CD1c-positive myeloid dendritic cell (primary cell): ENCODE data around the gene ATXN10.

Experiments used
- DNase-seq: peaks from one replicate; pipeline ENCODE4 v3.0.0-alpha.2; 2016; ENCODE audit errors: extremely low spot score

ATXN10 gene

DNA sequence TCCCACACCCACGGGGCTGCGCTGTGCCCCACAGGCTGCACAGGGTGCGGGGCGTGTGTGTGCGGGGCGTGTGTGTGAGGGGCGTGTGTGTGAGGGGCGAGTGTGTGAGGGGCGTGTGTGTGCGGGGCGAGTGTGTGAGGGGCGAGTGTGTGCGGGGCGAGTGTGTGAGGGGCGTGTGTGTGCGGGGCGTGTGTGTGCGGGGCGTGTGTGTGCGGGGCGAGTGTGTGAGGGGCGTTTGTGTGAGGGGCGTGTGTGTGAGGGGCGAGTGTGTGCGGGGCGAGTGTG, 218.7 kb downstream of the ATXN10 start:
- DNase-seq: no peak

DNA sequence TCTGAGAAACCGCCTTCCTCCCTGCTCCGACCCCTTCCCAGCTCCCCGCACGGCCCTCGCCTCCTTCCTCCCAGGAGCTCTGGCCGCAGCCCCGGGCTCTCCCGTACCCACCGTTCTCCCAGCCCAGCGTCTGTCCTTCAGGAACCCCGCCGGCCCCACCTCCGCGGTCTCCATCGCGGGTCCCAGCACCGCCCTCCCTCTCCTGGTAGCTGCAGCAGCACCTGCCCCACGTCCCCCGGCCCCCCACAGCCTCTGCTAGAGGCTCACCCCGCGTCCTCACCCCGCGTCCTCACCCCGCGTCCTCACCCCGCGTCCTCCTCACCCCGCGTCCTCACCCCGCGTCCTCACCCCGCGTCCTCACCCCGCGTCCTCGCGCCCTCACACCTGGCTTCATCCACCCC, 219.4 kb downstream of the ATXN10 start:
- DNase-seq: no peak

DNA sequence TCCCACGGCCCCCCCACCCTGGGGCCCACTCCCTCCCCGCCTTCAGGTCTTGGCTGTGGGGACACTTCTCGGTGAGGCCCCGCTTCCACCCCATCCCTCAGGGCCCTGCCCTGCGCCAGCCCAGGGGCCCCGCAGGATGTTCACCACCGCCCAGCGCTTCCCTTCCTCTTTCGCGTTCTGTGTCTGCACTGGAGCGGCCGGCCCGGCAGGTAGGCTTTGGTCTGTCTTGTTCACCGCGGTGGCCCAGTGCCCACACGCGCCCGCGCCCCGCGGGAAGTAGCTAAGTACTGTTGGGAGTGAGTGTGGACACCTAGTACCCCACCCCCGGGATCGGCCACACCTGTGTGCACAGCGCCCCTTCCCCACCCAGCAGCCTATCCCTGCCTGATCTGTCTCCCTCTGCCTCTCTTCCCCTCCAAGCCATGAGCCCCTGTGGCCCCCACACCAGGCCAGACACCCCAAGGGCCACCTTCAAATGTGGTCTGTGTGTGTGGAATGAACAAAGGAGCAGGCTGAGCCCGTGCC, 219.9 kb downstream of the ATXN10 start:
- no peak for DNase-seq

DNA sequence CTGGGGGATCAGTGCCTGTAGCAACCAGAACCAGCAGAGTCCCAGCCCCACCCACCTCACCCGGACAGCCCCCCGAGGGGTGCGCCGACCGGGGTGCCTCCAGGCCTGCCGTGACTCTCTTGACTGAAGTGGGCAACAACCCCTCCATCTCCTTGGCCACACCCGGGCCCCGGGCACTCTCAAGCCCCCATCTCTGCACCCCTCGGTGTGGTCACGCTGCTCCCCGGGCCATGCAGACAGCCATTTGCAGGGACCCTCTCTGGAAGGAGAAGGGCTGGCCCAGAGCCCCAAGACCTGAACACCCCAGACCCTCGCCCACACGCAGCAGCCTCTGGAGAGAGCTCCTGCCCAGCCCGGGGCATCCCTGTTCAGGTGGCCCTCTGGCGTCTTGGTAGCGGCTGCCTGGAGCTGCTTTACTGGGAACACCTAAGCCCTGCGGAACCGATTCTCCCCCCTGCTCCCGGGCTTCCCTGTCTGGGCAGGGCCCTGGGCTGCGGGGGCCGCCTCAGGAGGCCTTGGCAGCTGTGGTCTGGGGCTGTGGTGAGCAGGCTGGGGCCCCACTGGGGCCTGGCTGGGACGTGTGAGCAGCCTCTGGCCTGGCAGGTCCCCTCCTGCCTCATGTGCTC, 220.5 kb downstream of the ATXN10 start:
- DNase-seq: no peak

DNA sequence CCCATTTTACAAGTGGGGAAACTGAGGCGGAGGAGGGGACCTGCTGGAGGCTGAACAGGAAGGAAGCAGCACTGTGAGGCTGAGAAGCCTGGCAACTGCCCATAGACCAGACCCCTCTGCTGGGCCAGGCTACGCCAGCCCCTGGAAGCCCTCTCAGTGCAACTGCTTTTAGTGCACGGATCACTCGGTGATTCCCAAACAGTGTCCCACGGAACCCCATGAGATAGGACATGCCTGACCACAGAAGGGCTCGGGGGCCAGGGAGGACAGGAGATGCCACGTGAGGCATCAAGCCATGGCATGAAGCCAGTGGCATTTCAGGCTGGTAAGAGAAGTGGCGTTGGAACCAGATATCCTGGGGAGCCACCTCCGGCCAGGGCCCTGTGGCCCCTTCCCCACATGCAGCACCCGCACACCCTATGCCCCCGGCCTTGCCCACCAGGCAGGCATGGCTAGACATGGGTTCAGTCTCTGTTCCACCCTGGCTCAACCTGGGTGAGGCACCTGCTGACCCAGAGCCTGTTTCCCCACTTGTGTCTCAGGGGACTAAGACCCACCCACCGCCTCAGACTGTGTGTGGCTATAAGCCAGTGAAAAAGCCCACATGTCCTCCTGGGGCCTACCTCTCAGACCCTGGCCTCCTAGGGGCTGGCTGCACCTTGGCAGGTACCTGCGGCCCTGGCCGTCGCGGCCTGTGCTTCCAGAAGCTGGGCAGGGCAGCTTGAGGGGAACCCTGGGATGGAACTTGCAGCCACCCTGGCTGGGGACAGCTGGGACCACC, 221.2 kb downstream of the ATXN10 start:
- no peak for DNase-seq

DNA sequence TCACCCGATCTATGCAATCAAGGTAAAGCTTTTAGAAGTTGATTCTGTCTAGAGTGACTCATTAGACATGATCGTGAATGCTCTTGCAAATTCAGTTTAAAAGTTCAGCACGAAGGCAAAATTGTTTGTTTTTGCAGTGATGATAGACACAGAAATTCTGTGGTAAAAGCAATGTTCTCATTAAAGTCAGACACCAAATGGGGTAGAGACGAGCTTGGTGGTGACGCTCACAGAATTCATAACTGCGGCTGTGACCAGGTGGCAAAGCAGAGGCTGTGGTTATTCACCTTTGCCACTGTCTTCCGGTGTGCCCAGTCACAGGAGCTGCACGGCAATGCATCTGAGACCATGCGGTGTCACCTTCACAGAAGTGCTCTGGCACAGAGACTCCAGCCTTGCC, 221.9 kb downstream of the ATXN10 start:
- no peak for DNase-seq
